Pulmonary artery endothelial cell (primary cell): Measurements from ENCODE around the gene SBSN. TPM values are rescaled to one million over a fixed set of nuclear protein-coding genes. Genes with fewer than 3 reads are reported as not detected.
"Not testable (repeated sequence)": the region's sequence is repeated elsewhere in the genome, so short reads cannot be mapped to it uniquely, and the experiment has no call there.

Experiments
- DNase-seq: peaks from one replicate; pipeline ENCODE4 v3.0.0-alpha.2; 2011; ENCODE audit warnings: low read depth, low spot score
- total RNA-seq: library from RNA; depleted of rRNA; stranded (reverse); fragments of >200 nt; gene quantifications from 2 replicates; pipeline ENCODE4 v1.2.3, GENCODE V29; 2014

SBSN gene
- total RNA-seq, 1 donor from 2014 or later, result not detected

- no peak for DNase-seq
Observed at GRCh38 chr19:35476149-35476548, 52.0 kb downstream of the SBSN start.

- not testable (repeated sequence) for DNase-seq
Observed at GRCh38 chr19:35474594-35474993, 53.5 kb downstream of the SBSN start.

DNA sequence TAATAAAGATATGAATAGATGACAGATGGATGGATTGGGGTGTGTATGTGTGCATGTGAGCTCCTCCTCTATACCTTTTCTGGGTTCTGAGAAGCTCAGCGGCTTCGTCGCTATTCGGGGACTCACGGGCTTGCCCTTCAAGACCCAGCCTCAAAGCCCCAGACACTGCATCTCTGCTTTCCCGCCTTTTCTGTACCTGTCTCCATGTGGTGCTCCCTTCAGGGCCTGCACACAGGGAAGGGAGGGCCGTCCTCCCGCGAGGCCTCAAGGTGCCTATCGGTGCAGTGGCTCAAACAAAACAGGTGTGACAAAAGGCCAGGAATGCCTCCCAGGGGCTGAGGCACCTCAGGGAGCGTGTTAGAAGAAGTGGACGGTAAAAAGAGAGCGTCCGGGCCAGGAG, 54.0 kb downstream of the SBSN start:
- DNase-seq, result no peak

Other genes starting within 250 kb of the SBSN start
- 0.07 TPM in 2 replicates for gene HAMP, start 245.8 kb downstream of the SBSN start, total RNA-seq
- 0.07 TPM in 1 of 2 replicates, not detected in the other for gene MAG, start 236.2 kb downstream of the SBSN start, total RNA-seq
- 0.60 TPM in 1 of 2 replicates, not detected in the other for gene CD22, start 199.1 kb downstream of the SBSN start, total RNA-seq
- gene FFAR1, start 180.4 kb downstream of the SBSN start, total RNA-seq, result not detected in 2 replicates
- gene FFAR3, start 169.9 kb downstream of the SBSN start, total RNA-seq, result not detected in 2 replicates
- gene GPR42, start 157.2 kb downstream of the SBSN start, total RNA-seq, result not detected in 2 replicates
- not detected in 2 replicates for gene FFAR2, start 80.1 kb downstream of the SBSN start, total RNA-seq
- not detected in 2 replicates for gene KRTDAP, start 37.8 kb downstream of the SBSN start, total RNA-seq
- gene DMKN, start 14.7 kb downstream of the SBSN start, total RNA-seq, result not detected in 2 replicates
- gene GAPDHS, start 5.1 kb upstream of the SBSN start, total RNA-seq, result not detected in 2 replicates
- 74.1 and 78.8 TPM in 2 replicates for gene TMEM147, start 17.3 kb upstream of the SBSN start, total RNA-seq
- not detected in 2 replicates for gene ATP4A, start 35.3 kb upstream of the SBSN start, total RNA-seq
- not detected in 2 replicates for gene PMIS2, start 57.9 kb upstream of the SBSN start, total RNA-seq
- 9.1 and 9.4 TPM in 2 replicates for gene HAUS5, start 84.4 kb upstream of the SBSN start, total RNA-seq
- 48.2 and 51.7 TPM in 2 replicates for gene RBM42, start 100.7 kb upstream of the SBSN start, total RNA-seq
- gene ETV2, start 113.4 kb upstream of the SBSN start, total RNA-seq, result 0.11 and 0.46 TPM in 2 replicates
- gene COX6B1, start 120.0 kb upstream of the SBSN start, total RNA-seq, result 181 and 348 TPM in 2 replicates
- gene UPK1A, start 138.2 kb upstream of the SBSN start, total RNA-seq, result not detected in 2 replicates
- gene ZBTB32, start 176.2 kb upstream of the SBSN start, total RNA-seq, result not detected in 2 replicates
- 4.4 and 5.4 TPM in 2 replicates for gene KMT2B, start 189.7 kb upstream of the SBSN start, total RNA-seq
- gene IGFLR1, start 214.1 kb upstream of the SBSN start, total RNA-seq, result 1.2 and 1.8 TPM in 2 replicates
- gene U2AF1L4, start 217.1 kb upstream of the SBSN start, total RNA-seq, result 2.0 and 3.9 TPM in 2 replicates
- 16.3 and 17.7 TPM in 2 replicates for gene PSENEN, start 217.3 kb upstream of the SBSN start, total RNA-seq
- gene LIN37, start 220.3 kb upstream of the SBSN start, total RNA-seq, result 5.5 and 7.2 TPM in 2 replicates
- 0.20 and 0.67 TPM in 2 replicates for gene HSPB6, start 228.7 kb upstream of the SBSN start, total RNA-seq
- 3.3 and 3.8 TPM in 2 replicates for gene PROSER3, start 229.9 kb upstream of the SBSN start, total RNA-seq
- 2.6 and 2.7 TPM in 2 replicates for gene ARHGAP33, start 247.3 kb upstream of the SBSN start, total RNA-seq